BJ (cell line): Measurements from ENCODE around the gene PYGO2. TPM values are rescaled to one million over a fixed set of nuclear protein-coding genes. Genes with fewer than 3 reads are reported as not detected.

Experiments used
- CTCF ChIA-PET: fragments of 350-600 bp; formaldehyde crosslinking; extraction: SDS; loops from one replicate; lab custom pipeline; 2021; ENCODE audit warnings: antibody characterized with exemption, inconsistent platforms; lab: Yijun Ruan, JAX
- POLR2A ChIA-PET: fragments of 300-600 bp; sonication (Branson Sonifier 250); formaldehyde crosslinking; extraction: SDS; loops from one replicate; lab custom pipeline; 2021; ENCODE audit warnings: antibody characterized with exemption; lab: Charles Lee
- DNase-seq: peaks from one replicate; pipeline ENCODE4 v3.0.0-alpha.2; 2011; ENCODE audit warnings: low read depth
- H3K27me3 ChIP-seq: 2 replicates; pipeline ENCODE4 v1.6.0; 2011; ENCODE audit warnings: low read length; ENCODE audit not compliant: control insufficient read depth, insufficient read depth
- H3K36me3 ChIP-seq: 2 replicates; pipeline ENCODE4 v1.5.1; 2011; ENCODE audit warnings: low read length; ENCODE audit not compliant: control insufficient read depth, insufficient read depth
- H3K4me3 ChIP-seq: 2 replicates; pipeline ENCODE4 v1.5.1; 2011; ENCODE audit warnings: low read depth, mild to moderate bottlenecking, control low read depth, low read length
- CTCF ChIP-seq: IDR thresholded peaks from 2 replicates; pipeline ENCODE4 v1.5.1; 2011; ENCODE audit warnings: low read depth, mild to moderate bottlenecking, control low read depth, inconsistent platforms, low read length, moderate library complexity; ENCODE audit not compliant: insufficient read depth
- polyA plus RNA-seq: library from polyadenylated mRNA; depleted of rRNA; stranded (reverse); fragments of >200 nt; gene quantifications from 2 replicates; pipeline ENCODE4 v1.2.3, GENCODE V29; 2011

The PYGO2 gene
- polyA plus RNA-seq, 1 experiment: 21.0 TPM

GRCh38 chr1:154993572-154994268, 32.1 kb upstream of the PYGO2 start, which contains the start of gene LENEP:
LENEP (plus strand) TSS chr1:154993586; CDS start chr1:154993608, 22 bp downstream.
- CTCF ChIA-PET: interaction anchor here (0.6 to 9.0 kb wide), 9 partner anchors 10 to 97 kb away, joined by 3 to 95 read pairs (median 5); partner anchors contain the start of genes ADAM15, FLAD1, PBXIP1 and SHC1
- DNase-seq: no peak
- no peak for TF ChIP-seq CTCF

GRCh38 chr1:154992721-154993571, 31.4 kb upstream of the PYGO2 start:
- no peak overlapping the region for H3K4me3 ChIP-seq
- TF ChIP-seq CTCF: peak; percentile 28
- no peak for DNase-seq
- H3K36me3 ChIP-seq: peaks cover 14% of the 10 kb centered on the region
- no peaks in the 10 kb centered on the region for H3K27me3 ChIP-seq
- CTCF ChIA-PET: interaction anchor here (0.6 to 9.0 kb wide), 6 partner anchors 10 to 96 kb away, joined by 3 to 95 read pairs (median 10); partner anchors contain the start of genes ADAM15, FLAD1 and PBXIP1
- POLR2A ChIA-PET: no interaction called here

More at GRCh38 chr1:154993572-154994268, 32.1 kb upstream of the PYGO2 start, which contains the start of gene LENEP:
- no peaks in the 10 kb centered on the region for H3K27me3 ChIP-seq
- H3K36me3 ChIP-seq: peaks cover 8% of the 10 kb centered on the region
- H3K4me3 ChIP-seq: no peak within 1 kb of the TSS
- POLR2A ChIA-PET: interaction anchor here (0.5 to 0.6 kb wide), 2 partner anchors 27 to 1718 kb away, joined by 3 to 4 read pairs; no protein-coding TSS in a partner anchor

GRCh38 chr1:154990276-154990675, 28.7 kb upstream of the PYGO2 start:
- ChIA-PET POLR2A (no interaction called here), CTCF (no interaction called here)
- DNase-seq: no peak
- H3K4me3 ChIP-seq: no peak overlapping the region
- no peaks in the 10 kb centered on the region for H3K27me3 ChIP-seq
- peaks cover 17% of the 10 kb centered on the region for H3K36me3 ChIP-seq
- TF ChIP-seq CTCF: no peak

- Histone ChIP-seq H3K4me3 (no peak overlapping the region), H3K36me3 (peaks cover 17% of the 10 kb centered on the region), H3K27me3 (no peaks in the 10 kb centered on the region)
- ChIA-PET POLR2A (no interaction called here), CTCF (no interaction called here)
- no peak for DNase-seq
- no peak for TF ChIP-seq CTCF
These were observed 27.7 kb upstream of the PYGO2 start for GRCh38 chr1:154989195-154989860.
